Measurements from ENCODE around the gene MICAL3. TPM values are rescaled to one million over a fixed set of nuclear protein-coding genes. Genes with fewer than 3 reads are reported as not detected.

The MICAL3 gene
- total and polyA plus RNA-seq, 9 of the 15 experiments (the other 6 are each of a cell fraction or from before 2014, with no cell fraction given): 0.53 to 32.1 (median 12.3) TPM

DNA sequence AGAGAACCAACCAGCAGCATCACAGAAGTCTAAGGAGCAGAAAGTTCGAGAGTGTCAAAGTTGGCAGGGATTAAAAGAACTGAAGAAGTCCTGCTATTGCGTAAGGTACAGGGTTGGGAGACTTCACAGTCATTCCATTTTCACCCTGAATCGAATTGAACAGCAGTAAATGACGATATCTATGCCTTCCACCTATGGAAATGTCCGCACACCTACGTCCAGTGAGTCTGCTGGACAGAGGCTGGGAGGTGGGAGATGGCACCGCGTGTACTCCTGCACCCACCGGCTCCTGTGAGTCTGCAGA is 116.7 kb downstream of the MICAL3 start:
- POLR2A ChIA-PET: interaction anchor here (1.1 kb wide), 1 partner anchor 12 kb away, joined by 4 read pairs; no protein-coding TSS in a partner anchor
- no peak for ATAC-seq
- in situ Hi-C loops (cut with MboI): no loop called here
- H3K27ac ChIP-seq (ENCODE audit: extremely low read depth, low read depth, low read length): no peak overlapping the region
- no peaks in the 10 kb centered on the region for H3K27me3 ChIP-seq (ENCODE audit: control insufficient read depth in 2 of 2, insufficient read depth in 2 of 2, low read length in 2 of 2)
- H3K4me2 ChIP-seq (ENCODE audit: insufficient read depth, low read length): no peak overlapping the region
- H3K79me2 ChIP-seq (ENCODE audit: control insufficient read depth, insufficient read depth, low read length): peaks cover 19% of the 10 kb centered on the region
- H3K36me3 ChIP-seq (ENCODE audit: control insufficient read depth, insufficient read depth, low read length): peaks cover 37% of the 10 kb centered on the region
- no peak overlapping the region for H3K4me3 ChIP-seq
- H3K4me1 ChIP-seq (replicated peaks in 1 of 2; ENCODE audit: control insufficient read depth in 2 of 2, insufficient read depth in 2 of 2, low read length in 2 of 2): peaks cover 4 to 12% of the 10 kb centered on the region in 2 experiments; a peak in 4 of 5 replicates
- BruUV-seq (replicated peaks): no TSS peak
- H3K9ac ChIP-seq (ENCODE audit: insufficient read depth in 1 of 2, low read depth in 2 of 2, low read length in 2 of 2): peak overlapping the region in 1 of 2 experiments; percentile 27; a peak in 1 of 4 replicates
- H3K9me3 ChIP-seq (replicated peaks; ENCODE audit: control insufficient read depth, insufficient read depth, low read depth, low read length): no peaks in the 10 kb centered on the region
- H3K9me1 ChIP-seq (ENCODE audit: control insufficient read depth, insufficient read depth, low read length): no peaks in the 10 kb centered on the region
- no peak for DNase-seq (ENCODE audit: extremely low read depth in 1 of 4, low spot score in 3 of 4)
- TF ChIP-seq NR3C1 (CRISPR knock-in tag; IDR thresholded peaks at IDR 0.05) (no peak), CEBPG (CRISPR knock-in tag; IDR thresholded peaks at IDR 0.05) (no peak), CEBPG (tag; conservative IDR thresholded peaks at IDR 0.05 in 1 of 2, IDR thresholded peaks at IDR 0.05 in 1 of 2) (peak; percentile 62 to 71), EHMT2 (IDR thresholded peaks at IDR 0.05) (no peak), CEBPB (tag; IDR thresholded peaks at IDR 0.05) (peak; percentile 86), ILK (tag; IDR thresholded peaks at IDR 0.05; ENCODE audit: borderline replicate concordance, low read depth) (no peak), ZBTB2 (IDR thresholded peaks at IDR 0.05) (no peak), ZNF174 (CRISPR knock-in tag; IDR thresholded peaks at IDR 0.05) (no peak)
- 67% methylated on average over 9 of the region's 9 CpGs for WGBS (ENCODE audit: insufficient coverage, low coverage, missing lambda C conversion rate)
- H4K20me1 ChIP-seq (replicated peaks; ENCODE audit: control insufficient read depth, insufficient read depth, low read length): peaks cover 26% of the 10 kb centered on the region; the same call in 1 of the 2 replicates
- CTCF ChIA-PET (ENCODE audit: low intra/inter-chr PET ratio): no interaction called here
- intact Hi-C loops (cut with micrococcal nuclease): no loop called here
- no peak overlapping the region for H2AFZ ChIP-seq (ENCODE audit: low read depth, low read length)
- FAIRE-seq: no peak

Measured in K562 (cell line).